ENCODE results near the gene CGB3.

Gene CGB3

GRCh38 chr19:48985711-48986110 is 38.4 kb downstream of the CGB3 start:
- DNase-seq (ENCODE audit: insufficient read length, low spot score), result no peak
- TF ChIP-seq, protein P1, sequence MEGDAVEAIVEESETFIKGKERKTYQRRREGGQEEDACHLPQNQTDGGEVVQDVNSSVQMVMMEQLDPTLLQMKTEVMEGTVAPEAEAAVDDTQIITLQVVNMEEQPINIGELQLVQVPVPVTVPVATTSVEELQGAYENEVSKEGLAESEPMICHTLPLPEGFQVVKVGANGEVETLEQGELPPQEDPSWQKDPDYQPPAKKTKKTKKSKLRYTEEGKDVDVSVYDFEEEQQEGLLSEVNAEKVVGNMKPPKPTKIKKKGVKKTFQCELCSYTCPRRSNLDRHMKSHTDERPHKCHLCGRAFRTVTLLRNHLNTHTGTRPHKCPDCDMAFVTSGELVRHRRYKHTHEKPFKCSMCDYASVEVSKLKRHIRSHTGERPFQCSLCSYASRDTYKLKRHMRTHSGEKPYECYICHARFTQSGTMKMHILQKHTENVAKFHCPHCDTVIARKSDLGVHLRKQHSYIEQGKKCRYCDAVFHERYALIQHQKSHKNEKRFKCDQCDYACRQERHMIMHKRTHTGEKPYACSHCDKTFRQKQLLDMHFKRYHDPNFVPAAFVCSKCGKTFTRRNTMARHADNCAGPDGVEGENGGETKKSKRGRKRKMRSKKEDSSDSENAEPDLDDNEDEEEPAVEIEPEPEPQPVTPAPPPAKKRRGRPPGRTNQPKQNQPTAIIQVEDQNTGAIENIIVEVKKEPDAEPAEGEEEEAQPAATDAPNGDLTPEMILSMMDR (IDR thresholded peaks at IDR 0.05; ENCODE audit: insufficient read depth, missing control alignments), result no peak
- FAIRE-seq, result no peak

- FAIRE-seq, result no peak
- TF ChIP-seq, protein P1 (IDR thresholded peaks at IDR 0.05; ENCODE audit: insufficient read depth, missing control alignments), result no peak
- DNase-seq (ENCODE audit: insufficient read length, low spot score), result no peak
These were observed 41.9 kb downstream of the CGB3 start for GRCh38 chr19:48982280-48982679.

GRCh38 chr19:48977061-48977460 is 47.1 kb downstream of the CGB3 start:
- TF ChIP-seq, protein P1 (IDR thresholded peaks at IDR 0.05; ENCODE audit: insufficient read depth, missing control alignments), result no peak
- DNase-seq (ENCODE audit: insufficient read length, low spot score) (no peak), FAIRE-seq (no peak)

GRCh38 chr19:48975947-48976847 is 47.9 kb downstream of the CGB3 start:
- DNase-seq (ENCODE audit: insufficient read length, low spot score) (no peak), FAIRE-seq (no peak)
- TF ChIP-seq, protein P1 (IDR thresholded peaks at IDR 0.05; ENCODE audit: insufficient read depth, missing control alignments), result no peak
